MG63 (cell line): ENCODE measurements around the gene SLPI. TPM values are rescaled to one million over a fixed set of nuclear protein-coding genes. Genes with fewer than 3 reads are reported as not detected.
A peak's percentile ranks its signal among the peaks of the same experiment; 100 is the strongest.

Source experiments
- DNase-seq: peaks from one replicate; pipeline ENCODE4 v3.0.0-alpha.2; 2020
- H3K27me3 ChIP-seq: fragments of 250-450 bp; sonication (Bioruptor Pico); 2 replicates; pipeline ENCODE4 v1.5.1; 2020; ENCODE audit warnings: mild to moderate bottlenecking, moderate library complexity
- H3K36me3 ChIP-seq: fragments of 250-450 bp; sonication (Bioruptor Pico); 2 replicates; pipeline ENCODE4 v1.5.1; 2020; ENCODE audit warnings: mild to moderate bottlenecking, moderate library complexity
- H3K4me3 ChIP-seq: fragments of 250-450 bp; sonication (Bioruptor Pico); 2 replicates; pipeline ENCODE4 v1.5.1; 2020; ENCODE audit warnings: mild to moderate bottlenecking, moderate library complexity
- H3K9me3 ChIP-seq: fragments of 250-450 bp; sonication (Bioruptor Pico); 2 replicates; pipeline ENCODE4 v1.5.1; 2020; ENCODE audit warnings: mild to moderate bottlenecking, moderate library complexity
- total RNA-seq: library from RNA; depleted of rRNA; stranded (reverse); fragments of >200 nt; shearing (Covaris generic); gene quantifications from 2 replicates; pipeline ENCODE4 v1.2.3, GENCODE V29; 2014; ENCODE audit warnings: low replicate concordance; rRNA removed

SLPI gene, protein sequence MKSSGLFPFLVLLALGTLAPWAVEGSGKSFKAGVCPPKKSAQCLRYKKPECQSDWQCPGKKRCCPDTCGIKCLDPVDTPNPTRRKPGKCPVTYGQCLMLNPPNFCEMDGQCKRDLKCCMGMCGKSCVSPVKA
- total RNA-seq = 25.7 and 52.2 TPM in 2 replicates

DNA sequence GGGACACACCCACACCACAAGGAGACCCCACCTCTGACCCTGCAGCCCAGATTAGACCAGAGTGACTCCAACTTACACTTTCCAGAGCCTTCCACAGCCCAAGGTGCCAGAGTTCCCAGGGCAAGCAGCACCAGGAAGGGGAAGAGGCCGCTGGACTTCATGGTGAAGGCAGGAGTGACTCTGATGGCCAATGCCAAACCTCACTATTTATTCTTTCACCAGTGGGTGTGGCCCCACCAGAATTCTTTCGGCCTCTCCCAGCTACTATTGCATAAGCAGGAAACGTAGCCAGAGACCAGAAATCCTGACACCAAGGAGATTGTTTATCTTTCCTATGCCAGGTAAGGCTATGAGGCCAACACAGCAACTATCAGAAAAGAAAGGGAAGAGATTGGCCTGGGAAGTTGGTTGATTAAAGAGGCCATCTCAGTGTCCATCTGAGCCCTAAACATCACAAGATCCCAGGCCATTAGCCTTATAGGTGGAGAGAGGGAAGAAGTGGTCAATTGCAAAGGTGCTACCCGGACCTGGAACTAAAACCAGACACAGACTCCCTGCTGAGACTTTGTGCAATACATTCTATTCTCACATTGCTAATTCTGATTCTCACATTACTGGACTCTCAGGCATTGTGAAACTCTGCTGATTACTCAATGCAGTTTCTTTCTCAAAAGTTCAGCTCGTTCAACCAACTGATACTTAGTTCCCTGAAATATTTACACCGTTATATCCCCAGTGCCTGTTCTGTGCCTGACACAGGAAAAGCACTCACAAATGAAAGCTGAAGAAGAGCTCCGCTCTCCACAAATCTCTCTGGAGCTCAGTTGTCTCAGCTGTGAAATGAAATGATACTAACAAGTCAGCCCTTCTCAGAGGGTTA lies at the start of gene SLPI:
TSS of gene SLPI (minus strand) at position 182 of the 880 bp plus-strand sequence. CDS start at position 161, 21 bp downstream.
- DNase-seq = peak; percentile 81
- H3K4me3 ChIP-seq = no peak within 1 kb of the TSS
- no peaks in the 10 kb centered on the region for H3K27me3 ChIP-seq
- no peaks in the 10 kb centered on the region for H3K9me3 ChIP-seq
- no peaks in the 10 kb centered on the region for H3K36me3 ChIP-seq

DNA sequence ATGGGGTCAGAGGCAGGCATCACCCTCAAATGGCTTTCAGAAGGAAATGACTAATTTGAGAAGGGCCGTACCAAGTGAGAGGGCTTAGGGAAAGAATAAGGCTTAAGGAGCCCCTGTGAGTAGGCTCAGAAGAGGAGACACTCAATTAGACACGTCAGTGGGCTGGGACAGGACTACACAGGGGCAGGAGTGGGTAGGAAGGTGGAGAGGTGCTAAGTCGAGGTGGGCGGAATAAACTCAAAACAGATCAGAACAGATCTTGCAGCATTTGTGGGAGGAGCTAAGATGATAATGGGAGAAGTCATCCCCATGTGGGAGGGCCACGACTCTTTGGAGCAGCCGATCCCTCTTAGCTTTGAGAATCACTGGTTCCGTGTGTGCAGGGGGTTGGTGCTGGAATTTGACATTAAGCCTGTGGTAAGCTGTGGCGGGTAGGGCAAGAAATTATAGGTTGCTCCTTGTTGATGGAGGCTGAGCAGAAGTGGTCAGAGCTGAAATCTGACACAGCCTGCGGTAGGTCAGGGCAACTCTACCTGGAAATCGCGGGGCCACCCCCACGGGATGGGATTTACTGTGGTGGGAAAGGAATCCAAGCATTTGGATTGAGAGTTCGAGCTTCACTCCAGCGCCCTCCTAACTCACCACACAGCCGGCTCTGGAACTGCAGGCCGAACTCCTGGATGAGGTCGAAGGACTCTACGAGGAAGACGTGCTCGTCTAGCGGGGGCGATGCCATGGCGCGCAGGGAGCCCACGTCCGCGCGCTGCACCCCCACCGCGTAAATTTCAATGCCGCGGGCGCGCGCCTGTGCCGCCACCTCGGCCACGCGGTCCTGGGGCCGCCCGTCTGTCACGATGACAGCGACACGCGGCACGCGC lies 49.5 kb upstream of the SLPI start:
- Histone ChIP-seq H3K9me3 (no peaks in the 10 kb centered on the region), H3K36me3 (no peaks in the 10 kb centered on the region), H3K4me3 (no peak overlapping the region), H3K27me3 (no peaks in the 10 kb centered on the region)
- no peak for DNase-seq

DNA sequence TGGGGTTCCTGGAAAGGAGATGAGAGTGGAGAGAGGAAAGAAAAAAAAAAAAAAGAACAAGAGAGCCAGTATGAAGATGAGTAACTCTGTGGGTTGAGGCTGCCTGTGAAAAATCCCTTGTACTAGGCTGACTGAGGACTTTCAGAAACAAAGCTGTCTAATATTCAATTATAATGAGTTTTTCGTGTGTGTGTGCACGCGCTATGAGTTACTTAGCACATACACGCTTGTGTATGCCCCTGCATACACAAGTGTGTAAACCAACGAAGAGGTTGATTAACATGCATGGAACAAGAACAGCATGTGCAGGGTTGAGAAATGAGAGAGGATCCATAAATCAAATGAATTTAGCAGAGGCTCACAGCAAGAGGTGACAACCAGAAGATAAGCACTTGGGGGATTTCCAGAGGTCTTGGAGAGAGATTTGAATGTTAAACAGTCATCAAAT lies 47.5 kb upstream of the SLPI start:
- Histone ChIP-seq H3K36me3 (no peaks in the 10 kb centered on the region), H3K4me3 (no peak overlapping the region), H3K27me3 (no peaks in the 10 kb centered on the region), H3K9me3 (no peaks in the 10 kb centered on the region)
- no peak for DNase-seq

DNA sequence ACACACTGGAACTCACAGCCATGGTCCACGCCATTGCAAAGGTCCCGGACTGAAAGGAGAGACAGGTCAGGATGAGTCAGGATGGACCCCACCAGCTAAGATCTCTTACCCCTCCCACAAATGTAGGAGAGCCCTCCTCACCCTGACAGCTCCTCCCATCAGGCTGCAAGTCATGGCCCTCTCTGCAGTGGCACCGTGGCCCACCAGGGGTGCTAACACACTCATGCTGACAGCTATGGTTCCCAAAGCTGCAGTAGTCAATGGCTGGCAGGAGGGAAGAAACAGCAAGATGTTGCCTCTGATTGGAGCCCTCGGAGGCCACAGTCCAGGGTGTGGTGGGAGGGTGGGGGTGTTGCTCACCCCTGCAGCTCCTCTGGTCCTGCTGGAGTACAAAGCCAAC lies 46.6 kb upstream of the SLPI start:
- H3K4me3 ChIP-seq = no peak overlapping the region
- peak; percentile 72 for DNase-seq

DNA sequence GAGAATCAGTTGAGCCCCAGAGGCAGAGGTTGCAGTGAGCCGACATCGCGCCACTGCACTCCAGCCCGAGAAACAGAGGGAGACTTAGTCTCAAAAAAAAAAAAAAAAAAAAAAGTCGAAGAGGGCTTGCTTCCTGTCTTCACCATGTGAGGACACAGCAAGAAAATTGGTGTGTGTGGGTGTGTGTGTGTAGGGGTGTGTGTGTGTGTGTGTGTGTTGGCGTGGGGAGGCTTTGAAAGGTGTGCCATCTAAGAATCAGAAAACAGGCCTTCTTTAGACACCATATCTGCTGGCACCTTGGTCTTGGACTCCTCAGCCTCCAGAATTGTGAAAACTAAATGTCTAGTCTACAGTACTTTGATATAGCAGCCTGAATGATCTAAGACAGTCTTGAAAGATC lies 45.4 kb upstream of the SLPI start:
- no peak overlapping the region for H3K4me3 ChIP-seq
- peaks cover 5% of the 10 kb centered on the region; the same call in 1 of the 2 replicates for H3K9me3 ChIP-seq
- DNase-seq = no peak
- H3K36me3 ChIP-seq = no peaks in the 10 kb centered on the region
- no peaks in the 10 kb centered on the region for H3K27me3 ChIP-seq

More for the DNA sequence above, 46.6 kb upstream of the SLPI start:
- Histone ChIP-seq H3K9me3 (no peaks in the 10 kb centered on the region), H3K27me3 (no peaks in the 10 kb centered on the region), H3K36me3 (no peaks in the 10 kb centered on the region)

DNA sequence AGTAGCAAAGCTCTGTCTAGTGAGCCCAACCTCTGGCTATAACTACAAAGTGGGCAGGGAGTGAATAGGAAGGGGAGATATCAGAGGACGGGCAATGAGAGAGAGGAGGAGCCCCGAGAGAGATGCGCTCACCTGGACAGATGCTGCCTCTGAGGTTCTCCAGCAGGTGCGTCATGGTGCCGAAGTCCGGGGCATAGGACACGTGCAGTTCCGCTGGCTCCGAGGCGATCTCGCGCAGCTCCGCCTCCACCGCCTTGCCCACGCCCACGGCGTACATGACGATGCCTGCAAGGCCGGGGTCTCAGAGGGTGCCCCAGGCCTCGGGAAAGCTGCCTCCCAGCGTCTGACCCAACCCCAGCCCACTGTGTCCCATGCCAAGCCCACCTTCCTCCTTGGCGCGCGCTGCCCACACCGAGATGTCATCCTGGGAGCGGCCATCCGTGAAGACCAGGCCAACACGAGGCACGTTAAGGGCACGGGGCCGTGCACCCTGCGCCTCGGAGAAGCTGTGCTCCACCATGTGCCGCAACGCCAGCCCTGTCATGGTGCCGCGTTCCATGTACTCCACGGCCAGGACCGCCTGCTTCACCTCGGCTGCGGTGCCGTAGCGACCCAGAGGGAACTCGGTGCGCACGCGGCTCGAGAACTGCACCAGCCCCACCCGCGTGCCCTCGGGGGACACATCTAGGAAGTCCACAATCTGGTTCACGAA lies 43.6 kb upstream of the SLPI start:
- DNase-seq = no peak
- peaks cover 6% of the 10 kb centered on the region; the same call in 1 of the 2 replicates for H3K9me3 ChIP-seq
- H3K27me3 ChIP-seq = no peaks in the 10 kb centered on the region
- H3K36me3 ChIP-seq = no peaks in the 10 kb centered on the region
- no peak overlapping the region for H3K4me3 ChIP-seq

DNA sequence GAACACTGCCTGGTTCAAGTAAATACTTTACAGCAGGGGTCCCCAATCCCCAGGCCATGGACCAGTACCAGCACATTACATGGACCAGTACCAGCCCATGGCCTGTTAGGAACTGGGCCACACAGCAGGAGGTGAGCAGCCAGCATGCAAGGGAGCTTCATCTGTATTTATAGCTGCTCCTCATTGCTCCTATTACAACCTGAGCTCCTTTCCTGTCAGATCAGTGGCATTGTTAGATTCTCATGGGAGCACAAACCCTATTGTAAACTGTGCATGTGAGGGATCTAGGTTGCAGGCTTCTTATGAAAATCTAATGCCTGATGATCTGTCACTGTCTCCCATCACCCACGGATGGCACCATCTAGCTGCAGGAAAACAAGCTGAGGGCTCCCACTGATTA lies 40.3 kb upstream of the SLPI start:
- H3K4me3 ChIP-seq = no peak overlapping the region
- H3K27me3 ChIP-seq = no peaks in the 10 kb centered on the region
- H3K9me3 ChIP-seq = peaks cover 6% of the 10 kb centered on the region; the same call in 1 of the 2 replicates
- H3K36me3 ChIP-seq = no peaks in the 10 kb centered on the region
- DNase-seq = no peak

DNA sequence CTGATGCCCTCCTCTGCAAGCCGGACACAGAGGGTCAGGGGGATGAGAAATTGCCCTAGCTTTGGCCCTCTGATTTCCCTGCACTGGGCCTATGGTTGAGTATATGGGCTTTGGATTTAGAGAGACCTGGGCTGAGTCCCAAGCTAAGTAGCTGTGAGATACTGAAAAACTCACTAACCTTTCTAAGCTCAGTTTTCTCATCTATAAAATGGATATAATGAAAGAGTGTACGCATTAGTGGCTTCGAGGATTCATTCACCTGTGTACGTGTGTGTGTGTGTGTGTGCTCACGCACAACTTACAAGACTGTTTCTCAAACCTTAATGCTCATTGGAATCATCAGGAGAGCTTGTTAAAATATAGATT lies 39.6 kb upstream of the SLPI start:
- Histone ChIP-seq H3K36me3 (no peaks in the 10 kb centered on the region), H3K27me3 (no peaks in the 10 kb centered on the region), H3K4me3 (peak overlapping the region; percentile 58), H3K9me3 (peaks cover 6% of the 10 kb centered on the region; the same call in 1 of the 2 replicates)
- DNase-seq = no peak

DNA sequence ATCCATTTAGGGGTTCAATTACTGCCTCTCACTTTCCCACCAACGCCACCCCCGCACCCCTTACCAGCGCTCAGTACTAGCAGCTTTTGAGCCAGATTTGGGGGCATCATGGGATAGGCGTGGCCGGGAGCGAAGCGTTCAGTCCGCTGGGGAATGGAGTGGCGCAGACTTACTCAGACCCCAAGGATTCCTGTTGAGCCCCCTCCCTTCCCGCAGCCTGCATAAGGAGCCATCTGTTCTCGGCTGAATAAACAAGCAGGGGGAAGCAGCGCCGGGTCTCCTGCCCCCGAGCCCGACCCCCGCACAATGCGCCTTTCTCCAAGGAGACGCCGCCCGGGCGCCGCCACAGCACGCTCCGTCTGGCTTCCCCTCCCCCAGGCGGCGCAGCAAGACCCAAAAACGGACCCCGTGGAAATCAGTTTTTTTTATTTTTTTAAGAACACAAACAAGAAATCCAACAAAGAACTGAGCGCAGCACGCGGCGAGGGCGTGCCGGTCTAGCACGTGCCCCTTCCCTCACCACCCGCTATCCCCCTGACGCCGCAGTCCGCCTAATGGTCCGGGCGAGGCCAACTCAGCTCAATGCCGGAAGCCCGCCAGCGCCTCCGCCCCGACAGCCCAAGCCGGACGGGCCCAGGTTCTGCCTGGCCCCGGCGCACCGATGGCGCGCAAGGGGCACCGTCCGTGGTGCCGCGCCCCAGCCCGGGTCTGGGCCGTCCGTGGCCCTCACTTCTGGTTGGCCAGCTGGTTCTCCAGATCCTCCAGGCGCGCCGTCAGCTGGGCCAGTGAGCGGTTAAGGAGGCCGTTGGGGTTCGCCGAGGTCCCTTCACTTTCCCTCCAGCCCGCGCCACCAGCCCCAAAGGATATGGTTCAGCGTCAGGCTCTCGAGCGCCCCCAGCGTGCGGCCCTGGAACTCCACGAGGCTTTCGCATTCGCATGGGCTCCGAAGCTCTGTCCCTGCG lies 39.0 kb upstream of the SLPI start:
- peaks cover 6% of the 10 kb centered on the region; the same call in 1 of the 2 replicates for H3K9me3 ChIP-seq
- no peaks in the 10 kb centered on the region for H3K27me3 ChIP-seq
- no peaks in the 10 kb centered on the region for H3K36me3 ChIP-seq
- peak; percentile 88 for DNase-seq
- H3K4me3 ChIP-seq = peak overlapping the region; percentile 58

DNA sequence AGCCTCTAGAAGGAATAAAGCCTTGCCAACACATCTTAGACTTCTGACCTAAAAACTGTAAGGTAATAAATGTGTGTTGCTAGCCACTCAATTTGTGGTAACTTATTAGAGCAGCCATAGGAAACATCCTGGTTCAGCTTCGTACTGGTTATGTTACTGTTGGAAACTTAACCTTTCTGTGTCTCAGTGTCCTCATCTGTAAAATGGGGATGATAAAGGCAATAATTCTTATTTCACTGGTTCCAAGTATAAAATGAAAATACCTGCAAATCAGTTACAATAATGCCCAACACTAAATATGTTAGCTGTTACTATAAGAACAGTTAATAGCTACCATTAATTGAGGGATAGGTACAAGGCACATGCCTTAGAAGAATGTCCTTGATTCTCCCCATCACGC lies 38.0 kb upstream of the SLPI start:
- no peaks in the 10 kb centered on the region for H3K36me3 ChIP-seq
- peaks cover 6% of the 10 kb centered on the region; the same call in 1 of the 2 replicates for H3K9me3 ChIP-seq
- no peak overlapping the region; the same call in 1 of the 2 replicates for H3K4me3 ChIP-seq
- H3K27me3 ChIP-seq = no peaks in the 10 kb centered on the region
- DNase-seq = no peak

DNA sequence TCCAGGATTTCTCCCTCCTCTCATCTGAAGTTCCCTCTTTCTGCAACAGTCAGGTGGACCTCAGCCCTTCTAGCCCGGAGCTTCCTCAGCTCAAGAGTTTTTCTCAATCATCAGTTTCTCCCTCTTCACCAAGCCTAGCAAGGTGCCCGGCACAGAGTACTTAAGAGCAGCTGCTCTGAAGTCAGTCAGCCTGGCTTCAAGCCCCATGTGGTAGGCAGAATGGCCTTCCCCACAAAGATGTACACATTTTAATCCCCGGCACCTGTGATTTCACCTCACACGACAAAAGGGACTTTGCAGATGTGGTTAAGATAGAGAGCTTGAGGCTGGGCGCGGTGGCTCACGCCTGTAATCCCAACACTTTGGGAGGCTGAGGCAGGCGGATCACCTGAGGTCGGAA lies 37.2 kb upstream of the SLPI start:
- no peaks in the 10 kb centered on the region for H3K27me3 ChIP-seq
- DNase-seq = no peak
- no peaks in the 10 kb centered on the region for H3K36me3 ChIP-seq
- no peak overlapping the region for H3K4me3 ChIP-seq
- H3K9me3 ChIP-seq = peaks cover 6% of the 10 kb centered on the region; the same call in 1 of the 2 replicates

DNA sequence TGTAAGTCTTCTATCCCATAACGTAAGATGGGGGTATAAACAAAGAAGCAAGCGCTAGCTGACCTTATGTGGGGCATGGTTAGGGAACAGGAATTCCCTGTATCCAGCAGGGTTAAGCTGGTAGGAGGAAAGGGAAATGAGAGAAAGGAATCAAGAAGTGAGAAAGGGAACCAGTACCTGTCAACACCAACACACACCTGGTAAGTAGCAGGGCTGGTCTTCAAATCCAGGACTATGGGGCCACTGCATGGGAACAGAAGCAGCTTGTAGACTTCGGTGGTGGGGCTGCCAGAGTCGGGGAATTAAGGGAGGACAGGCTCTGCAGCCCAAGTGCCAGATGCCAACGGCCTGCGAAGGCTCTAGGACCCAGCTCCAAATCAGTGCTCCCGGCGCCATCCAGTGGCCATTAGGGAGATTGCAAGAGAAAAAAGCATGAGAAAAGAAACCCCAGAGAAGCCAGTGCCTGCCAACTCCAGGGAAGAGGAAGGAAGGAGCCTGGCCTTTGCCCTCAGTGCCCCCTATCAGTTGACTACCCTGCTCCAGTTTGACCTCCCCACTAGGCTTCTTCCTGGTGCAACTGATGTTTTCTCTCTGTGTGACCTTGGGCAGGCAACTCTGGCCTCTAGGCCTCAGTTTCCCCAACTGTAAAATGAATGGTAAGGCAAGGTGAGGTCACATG lies 36.5 kb upstream of the SLPI start:
- H3K4me3 ChIP-seq = no peak overlapping the region
- peaks cover 6% of the 10 kb centered on the region; the same call in 1 of the 2 replicates for H3K9me3 ChIP-seq
- no peaks in the 10 kb centered on the region for H3K36me3 ChIP-seq
- no peaks in the 10 kb centered on the region for H3K27me3 ChIP-seq
- peak; percentile 82 for DNase-seq

DNA sequence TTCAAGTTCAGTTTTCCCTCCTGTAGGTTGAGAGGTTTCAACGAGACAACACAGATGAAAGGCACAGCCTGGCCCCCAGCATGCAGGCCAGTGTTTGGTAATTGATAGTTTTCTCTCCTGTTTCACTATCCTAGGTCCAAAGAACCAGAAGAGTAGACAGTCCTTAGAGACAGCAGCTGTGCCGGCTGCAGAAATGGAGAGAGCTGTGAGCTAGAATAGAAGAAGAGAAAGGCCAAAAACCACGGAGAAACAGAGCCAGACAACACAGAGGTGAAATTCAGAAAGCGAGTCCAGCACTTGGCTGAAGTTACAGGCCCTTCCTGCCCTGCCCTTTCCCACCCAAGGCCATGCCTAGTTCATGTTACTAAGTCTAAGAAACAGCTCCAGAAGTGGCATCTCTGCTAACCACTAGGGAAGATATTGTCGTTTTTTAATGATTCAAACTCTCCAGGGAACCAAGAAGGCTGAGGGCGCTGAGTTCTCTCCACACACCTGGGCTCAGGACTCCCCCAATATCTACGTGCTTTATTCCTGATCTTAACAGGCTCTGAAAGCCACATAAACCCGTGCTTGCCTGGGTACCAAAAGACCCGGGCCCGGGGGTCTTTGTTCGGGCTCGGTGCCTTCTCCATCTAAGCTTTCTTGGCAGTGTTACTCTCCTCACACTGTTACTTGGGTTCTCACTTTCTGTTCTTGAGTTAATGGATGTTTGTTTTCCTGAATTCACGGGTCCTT lies 35.7 kb upstream of the SLPI start:
- Histone ChIP-seq H3K36me3 (no peaks in the 10 kb centered on the region), H3K9me3 (peaks cover 4% of the 10 kb centered on the region; the same call in 1 of the 2 replicates), H3K27me3 (no peaks in the 10 kb centered on the region), H3K4me3 (no peak overlapping the region)
- DNase-seq = peak; percentile 32

DNA sequence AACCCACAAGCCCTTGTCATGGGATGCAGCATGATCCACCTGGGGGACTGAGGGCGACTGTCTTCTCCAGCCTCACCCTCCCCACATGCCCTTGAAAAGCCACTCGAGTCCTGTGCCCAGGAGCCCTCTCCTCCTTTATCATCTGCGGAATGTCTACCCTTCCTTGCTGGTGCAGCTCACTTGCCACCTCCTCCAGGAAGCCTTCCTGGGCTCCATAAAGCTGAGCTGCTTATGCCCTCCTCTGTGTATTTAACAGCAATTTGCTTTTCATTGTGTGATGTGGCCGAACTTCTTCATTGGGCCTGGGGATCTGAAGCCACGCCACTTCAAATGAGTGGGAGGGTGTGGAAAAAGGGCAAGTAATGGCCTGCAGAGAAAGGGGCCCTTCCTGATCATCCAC lies 34.5 kb upstream of the SLPI start:
- no peak overlapping the region for H3K4me3 ChIP-seq
- H3K9me3 ChIP-seq = no peaks in the 10 kb centered on the region
- no peaks in the 10 kb centered on the region for H3K27me3 ChIP-seq
- no peak for DNase-seq
- no peaks in the 10 kb centered on the region for H3K36me3 ChIP-seq
